Activated effector memory CD4-positive, alpha-beta T cell treated with Interleukin-2 at 50 U/mL for 16 hours (primary cell): ENCODE results near the gene KLRK1.
A peak's percentile ranks its signal among the peaks of the same experiment; 100 is the strongest.
"Not testable (repeated sequence)": the region's sequence is repeated elsewhere in the genome, so short reads cannot be mapped to it uniquely, and the experiment has no call there.

Experiments used
- DNase-seq: peaks from one replicate; pipeline ENCODE4 v3.0.0-alpha.2; 2020

KLRK1 gene

GRCh38 chr12:10387498-10387897 is 2.3 kb downstream of the KLRK1 start:
- not testable (repeated sequence) for DNase-seq

DNA sequence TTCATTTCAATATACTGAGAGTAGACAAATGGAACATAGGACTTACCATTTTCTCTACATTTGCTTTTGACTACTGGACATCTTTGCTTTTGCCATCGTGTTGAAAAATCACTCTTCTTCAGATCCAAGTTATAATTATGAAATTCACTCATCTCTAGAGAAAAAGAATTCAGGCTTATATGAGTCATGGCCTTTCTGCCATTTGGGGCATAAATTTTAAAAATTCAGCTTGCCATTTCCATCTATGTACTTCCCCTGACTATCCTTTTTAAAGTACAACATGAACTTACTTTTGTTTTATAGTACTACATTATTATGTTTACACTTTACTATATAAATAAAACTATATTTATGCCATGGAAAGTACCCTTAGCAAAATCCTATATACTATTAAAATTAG is 3.0 kb downstream of the KLRK1 start:
- DNase-seq: no peak

DNA sequence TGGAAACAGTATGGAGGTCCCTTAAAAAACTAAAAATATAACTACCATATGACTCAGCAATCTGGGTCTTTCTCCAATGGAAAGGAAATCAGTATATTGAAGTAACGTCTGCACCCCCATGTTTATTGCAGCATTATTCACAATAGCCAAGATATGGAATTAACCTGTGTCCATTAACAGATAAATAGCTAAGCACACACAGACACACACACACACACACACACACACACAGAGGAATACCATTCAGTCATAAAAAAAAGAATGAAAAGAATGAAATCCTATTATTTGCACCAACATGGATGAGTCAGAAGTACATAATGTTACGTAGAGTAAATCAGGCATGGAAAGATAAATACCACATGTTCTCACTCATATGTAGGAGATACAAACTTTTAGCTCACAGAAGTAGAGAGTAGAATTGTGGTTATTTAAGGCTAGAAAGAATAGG is 4.7 kb downstream of the KLRK1 start:
- DNase-seq: no peak

DNA sequence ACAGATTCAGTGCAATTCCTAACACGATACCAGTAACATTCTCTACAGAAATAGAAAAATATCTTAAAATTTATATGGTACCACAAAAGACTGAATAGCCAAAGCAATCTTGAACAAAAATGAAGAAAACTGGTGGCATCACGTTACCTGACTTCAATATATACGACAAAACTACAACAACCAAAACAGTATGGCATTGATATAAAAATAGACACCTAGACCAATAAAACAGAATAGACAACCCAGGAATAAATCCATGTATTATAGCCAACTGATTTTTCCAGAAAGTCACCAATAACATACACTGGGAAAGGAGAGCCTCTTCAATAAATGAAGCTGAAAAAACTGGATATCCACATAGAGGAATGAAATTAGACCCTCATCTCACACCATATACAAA is 5.7 kb downstream of the KLRK1 start:
- no peak for DNase-seq

DNA sequence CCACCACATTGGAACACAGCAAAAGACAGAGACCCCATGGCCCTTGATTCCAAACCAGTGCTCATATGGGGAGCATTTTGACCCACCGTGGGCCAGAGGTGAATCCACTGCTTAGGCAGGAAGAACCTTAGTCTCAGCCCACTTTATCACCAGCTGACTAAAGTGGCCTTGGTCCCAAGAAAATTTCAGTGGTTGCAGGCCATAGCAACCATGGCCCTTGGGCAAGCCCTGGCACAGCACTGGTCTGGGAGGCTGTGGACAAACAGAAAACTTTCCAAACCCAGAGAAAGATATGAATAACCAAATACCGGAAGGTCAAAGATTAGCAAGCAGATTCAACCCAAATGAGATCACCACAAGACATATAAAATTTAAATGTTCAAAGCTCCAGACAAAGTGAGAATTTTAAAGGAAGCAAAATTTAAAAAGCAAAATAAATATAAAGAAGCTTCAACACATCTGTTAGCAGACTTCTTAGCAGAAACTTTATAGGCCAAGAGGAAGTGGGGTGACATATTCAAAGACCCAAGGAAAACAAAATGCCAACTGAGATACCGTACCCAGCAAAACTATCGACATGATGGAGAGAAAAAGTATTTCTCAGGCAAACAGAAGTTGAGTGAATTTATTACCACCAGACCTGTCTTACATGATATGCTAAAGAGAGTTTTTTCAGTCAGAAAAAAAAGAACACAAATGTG is 7.8 kb downstream of the KLRK1 start:
- DNase-seq: no peak

GRCh38 chr12:10378737-10379136 is 11.1 kb downstream of the KLRK1 start:
- not testable (repeated sequence) for DNase-seq

DNA sequence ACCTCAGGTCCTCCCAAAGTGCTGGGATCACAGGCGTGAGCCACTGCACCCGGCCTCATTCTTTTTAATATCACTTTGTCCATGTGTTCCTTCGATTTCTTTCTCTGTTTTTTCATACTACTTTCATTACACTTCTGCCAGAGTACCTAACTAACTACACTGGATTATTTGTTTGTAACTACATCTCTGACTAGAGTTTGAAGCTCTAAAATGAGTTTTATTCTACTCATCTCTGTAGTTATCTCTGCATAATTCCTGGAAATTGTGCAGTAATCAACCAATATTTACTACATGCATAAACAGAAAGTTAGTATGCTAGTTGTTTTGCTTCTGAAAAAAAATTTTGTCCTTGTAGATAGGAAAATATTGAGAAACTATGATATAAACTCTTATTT is 15.2 kb downstream of the KLRK1 start:
- no peak for DNase-seq

DNA sequence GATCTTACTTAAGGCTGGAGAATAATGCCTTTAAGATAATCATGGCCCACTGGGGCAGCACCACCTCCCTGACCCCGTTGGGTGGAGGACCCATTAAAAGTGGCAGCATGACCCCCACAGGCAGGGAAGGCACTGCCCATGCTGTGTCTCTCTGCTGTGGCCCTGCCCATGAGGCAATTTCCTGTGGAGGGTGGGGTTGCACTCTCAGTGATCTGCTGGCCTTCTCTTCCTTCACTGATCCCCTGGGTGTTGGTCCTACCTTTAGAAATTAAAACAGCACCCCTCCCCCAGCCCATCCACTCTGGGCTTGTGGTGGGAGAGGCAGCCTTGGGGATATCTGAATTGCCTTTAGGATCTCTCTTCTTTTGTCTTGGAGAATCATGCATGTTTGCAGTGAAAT is 17.3 kb downstream of the KLRK1 start:
- DNase-seq: no peak

- DNase-seq: not testable (repeated sequence)
Measured at GRCh38 chr12:10371893-10372535, 17.8 kb downstream of the KLRK1 start.

GRCh38 chr12:10369557-10370415 is 20.1 kb downstream of the KLRK1 start:
- DNase-seq: no peak

DNA sequence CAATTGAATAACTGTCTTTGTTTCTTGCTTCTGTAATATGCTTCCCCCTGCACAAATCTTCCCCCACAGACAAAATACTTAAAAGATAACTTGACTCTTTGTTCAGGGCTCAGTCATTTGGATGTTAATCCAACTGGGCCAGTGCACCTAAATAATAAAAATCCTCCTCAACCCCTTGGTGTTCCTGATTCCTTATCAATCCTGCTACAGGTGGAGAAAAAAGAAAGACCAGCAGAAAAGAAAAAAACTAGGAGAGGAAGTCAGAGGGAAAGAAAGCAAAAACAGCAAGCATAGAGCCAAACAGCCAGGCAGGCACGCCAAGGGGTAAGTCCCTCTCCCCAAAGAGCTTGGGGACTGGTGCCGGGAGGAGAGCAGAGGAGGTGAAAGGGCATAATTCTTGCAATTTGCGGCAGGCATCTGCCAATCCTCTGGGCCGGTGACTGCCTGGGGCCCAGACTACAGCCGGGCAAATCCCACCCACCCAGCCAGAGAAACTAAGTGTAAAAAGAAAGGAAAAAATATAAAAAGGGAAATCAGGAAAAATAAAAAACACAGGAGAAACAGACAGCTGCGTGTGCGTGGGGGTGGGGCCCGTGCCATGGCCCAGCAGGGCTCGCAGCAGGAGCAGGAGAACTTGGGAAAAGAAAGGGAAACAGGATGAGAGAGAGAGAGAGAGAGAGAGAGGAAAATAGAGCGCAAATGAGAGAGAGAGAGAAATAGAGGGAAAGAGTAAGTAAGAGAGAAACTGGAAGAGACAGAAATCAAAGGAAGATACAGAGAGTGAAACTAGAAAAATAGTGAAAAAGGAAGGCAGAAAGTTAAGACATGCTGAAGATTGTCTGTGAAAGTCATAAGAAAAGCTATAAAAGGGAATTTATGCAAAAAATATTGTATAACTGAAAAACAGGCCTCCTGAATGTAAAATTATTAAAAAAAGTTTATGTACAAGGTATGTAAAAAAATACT is 21.4 kb downstream of the KLRK1 start:
- no peak for DNase-seq

GRCh38 chr12:10367714-10368113 is 22.1 kb downstream of the KLRK1 start:
- DNase-seq: not testable (repeated sequence)

GRCh38 chr12:10366875-10367274 is 23.0 kb downstream of the KLRK1 start:
- DNase-seq: no peak

- DNase-seq: no peak
Measured at GRCh38 chr12:10365696-10366405, 24.0 kb downstream of the KLRK1 start.

DNA sequence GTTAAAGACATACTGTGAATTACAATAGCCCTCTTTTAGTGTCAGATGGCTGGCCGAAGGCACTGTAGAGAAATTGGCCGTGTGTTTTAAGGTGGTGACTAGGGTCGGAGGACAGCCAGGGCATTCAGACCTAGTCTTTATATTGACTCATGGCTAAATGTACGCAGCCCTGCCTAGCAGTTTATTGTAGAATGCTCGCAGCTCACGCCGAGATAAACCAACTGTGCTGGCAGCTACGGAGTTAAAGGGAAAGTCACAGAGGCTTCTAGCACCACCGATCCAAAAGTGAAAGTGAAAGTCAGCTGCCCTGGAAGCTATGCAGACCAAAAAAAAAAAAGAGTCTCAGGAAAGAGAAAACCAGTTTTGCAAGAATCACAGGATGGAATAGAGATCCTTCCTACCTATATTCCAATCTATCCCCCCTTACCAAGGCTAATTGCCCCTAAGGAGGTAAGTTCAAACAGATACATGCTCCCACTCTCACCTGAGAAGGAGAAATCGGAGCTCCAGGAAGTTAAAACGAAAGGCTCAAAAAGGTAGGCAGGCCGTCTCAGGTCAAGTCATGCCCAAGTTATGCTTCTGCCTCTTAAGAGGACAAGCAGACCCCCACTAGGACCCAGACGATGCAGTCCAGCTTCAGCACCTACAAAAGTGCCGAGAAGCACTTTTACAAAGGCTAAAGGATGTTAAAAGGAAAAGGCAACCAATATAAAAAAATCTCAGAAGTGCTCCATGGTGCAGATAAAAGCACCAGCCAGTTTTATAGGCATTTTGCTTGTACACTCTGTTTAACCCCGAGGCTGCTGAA is 24.8 kb downstream of the KLRK1 start:
- peak; percentile 29 for DNase-seq

- DNase-seq: peak; percentile 20
Measured at GRCh38 chr12:10363914-10364814, 25.7 kb downstream of the KLRK1 start.

- no peak for DNase-seq
Measured at GRCh38 chr12:10363658-10363913, 26.3 kb downstream of the KLRK1 start.

DNA sequence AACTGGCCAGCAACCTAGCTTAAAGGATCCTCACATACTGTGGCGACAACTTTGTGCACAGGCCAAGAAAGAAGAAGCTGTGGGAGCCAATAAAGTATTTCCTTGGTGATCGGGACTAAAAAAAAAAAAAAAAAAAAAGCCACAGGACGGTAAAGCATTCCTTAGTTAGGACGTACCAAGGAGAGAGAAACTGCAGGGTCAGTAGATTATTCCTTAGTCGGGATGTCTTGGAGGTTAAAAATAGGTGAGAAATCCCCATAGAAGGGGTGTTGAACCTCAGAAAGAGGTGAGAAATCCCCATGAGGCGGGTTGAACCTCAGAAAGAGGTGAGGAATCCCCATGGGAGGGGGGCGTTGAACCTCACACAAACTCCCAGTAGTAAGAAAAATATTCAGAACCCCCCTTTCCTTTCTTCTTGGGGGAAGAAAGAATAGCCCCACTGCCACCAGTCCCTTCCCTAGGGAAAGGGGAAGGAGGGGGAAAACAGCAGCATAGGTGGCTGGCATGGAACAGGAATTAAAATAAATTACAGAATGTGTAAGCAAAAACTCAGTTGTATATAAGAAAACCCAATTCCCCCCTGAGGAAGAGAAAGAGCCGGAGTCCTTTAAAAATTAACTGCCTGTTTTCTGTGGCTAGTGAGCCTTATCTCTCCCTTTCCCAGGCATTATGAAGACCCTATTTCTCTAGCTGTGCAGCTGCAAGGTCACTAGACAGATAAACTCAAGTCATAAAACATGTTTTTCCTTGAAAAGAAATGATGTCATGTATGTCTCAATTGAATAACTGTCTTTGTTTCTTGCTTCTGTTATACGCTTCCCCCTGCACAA is 26.8 kb downstream of the KLRK1 start:
- no peak for DNase-seq

- no peak for DNase-seq
Measured at GRCh38 chr12:10362325-10362724, 27.5 kb downstream of the KLRK1 start.
